Measurements from ENCODE around the gene SLC39A1. TPM values are rescaled to one million over a fixed set of nuclear protein-coding genes. Genes with fewer than 3 reads are reported as not detected.

SLC39A1 gene
- total RNA-seq, 1 experiment from 2014 or later, result 204 TPM

DNA sequence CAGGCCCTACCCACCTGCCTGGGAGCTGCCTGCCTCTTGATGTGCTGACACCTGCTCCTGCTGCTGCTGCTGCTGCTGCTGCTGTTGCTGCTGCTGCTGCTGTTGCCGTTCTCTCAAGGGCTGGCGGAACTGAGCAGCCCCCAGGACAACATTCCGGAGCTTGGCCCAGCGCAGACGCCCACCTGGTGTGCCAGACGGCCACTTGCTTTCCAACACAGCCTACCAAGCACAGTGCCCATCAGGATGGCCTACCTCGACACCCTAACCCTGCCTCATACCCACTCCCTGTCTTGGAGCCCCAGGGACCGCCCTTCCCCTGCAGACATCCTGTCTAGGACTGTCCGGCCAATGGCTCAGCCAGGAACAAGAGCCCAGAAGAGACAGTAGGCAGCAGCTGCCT, 28.6 kb downstream of the SLC39A1 start (continued):
- no peak for TF ChIP-seq TEAD4 (CRISPR knock-in tag; IDR thresholded peaks at IDR 0.05)
- TF ChIP-seq, protein P1, sequence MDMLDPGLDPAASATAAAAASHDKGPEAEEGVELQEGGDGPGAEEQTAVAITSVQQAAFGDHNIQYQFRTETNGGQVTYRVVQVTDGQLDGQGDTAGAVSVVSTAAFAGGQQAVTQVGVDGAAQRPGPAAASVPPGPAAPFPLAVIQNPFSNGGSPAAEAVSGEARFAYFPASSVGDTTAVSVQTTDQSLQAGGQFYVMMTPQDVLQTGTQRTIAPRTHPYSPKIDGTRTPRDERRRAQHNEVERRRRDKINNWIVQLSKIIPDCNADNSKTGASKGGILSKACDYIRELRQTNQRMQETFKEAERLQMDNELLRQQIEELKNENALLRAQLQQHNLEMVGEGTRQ (CRISPR knock-in tag; IDR thresholded peaks at IDR 0.05), result no peak

DNA sequence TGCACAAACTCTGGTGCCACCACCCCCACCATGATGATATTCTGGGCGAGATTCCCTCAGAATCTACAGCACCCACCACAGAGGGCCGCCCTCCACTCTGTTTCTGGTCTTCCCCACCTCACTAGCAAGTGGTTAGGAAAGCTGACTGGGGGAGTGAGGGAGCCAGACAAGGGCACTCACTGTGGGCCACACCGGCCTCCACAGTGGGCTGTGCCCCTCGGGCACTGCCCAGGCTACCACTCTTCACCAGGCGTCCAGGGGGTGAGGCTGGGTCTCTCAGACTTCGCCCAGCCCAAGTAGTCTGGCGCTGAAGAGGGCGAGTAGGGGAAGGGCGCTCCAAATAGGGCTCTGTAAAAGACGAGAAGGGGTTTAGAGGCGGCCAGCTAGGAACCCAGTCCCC, 29.4 kb downstream of the SLC39A1 start:
- Mint-ChIP-seq H3K4me3 (no peak overlapping the region), H3K27me3 (ENCODE audit: low read depth) (no peaks in the 10 kb centered on the region), H3K36me3 (peaks cover 51% of the 10 kb centered on the region), H3K27ac (no peak overlapping the region), H3K4me1 (no peaks in the 10 kb centered on the region), H3K9me3 (no peaks in the 10 kb centered on the region)
- CTCF ChIA-PET, result no interaction called here
- DNase-seq (ENCODE audit: low spot score) (no peak), ATAC-seq (no peak)
- no peak for TF ChIP-seq TCF7 (CRISPR knock-in tag; IDR thresholded peaks at IDR 0.05; ENCODE audit: low read depth)
- TF ChIP-seq, protein P2, sequence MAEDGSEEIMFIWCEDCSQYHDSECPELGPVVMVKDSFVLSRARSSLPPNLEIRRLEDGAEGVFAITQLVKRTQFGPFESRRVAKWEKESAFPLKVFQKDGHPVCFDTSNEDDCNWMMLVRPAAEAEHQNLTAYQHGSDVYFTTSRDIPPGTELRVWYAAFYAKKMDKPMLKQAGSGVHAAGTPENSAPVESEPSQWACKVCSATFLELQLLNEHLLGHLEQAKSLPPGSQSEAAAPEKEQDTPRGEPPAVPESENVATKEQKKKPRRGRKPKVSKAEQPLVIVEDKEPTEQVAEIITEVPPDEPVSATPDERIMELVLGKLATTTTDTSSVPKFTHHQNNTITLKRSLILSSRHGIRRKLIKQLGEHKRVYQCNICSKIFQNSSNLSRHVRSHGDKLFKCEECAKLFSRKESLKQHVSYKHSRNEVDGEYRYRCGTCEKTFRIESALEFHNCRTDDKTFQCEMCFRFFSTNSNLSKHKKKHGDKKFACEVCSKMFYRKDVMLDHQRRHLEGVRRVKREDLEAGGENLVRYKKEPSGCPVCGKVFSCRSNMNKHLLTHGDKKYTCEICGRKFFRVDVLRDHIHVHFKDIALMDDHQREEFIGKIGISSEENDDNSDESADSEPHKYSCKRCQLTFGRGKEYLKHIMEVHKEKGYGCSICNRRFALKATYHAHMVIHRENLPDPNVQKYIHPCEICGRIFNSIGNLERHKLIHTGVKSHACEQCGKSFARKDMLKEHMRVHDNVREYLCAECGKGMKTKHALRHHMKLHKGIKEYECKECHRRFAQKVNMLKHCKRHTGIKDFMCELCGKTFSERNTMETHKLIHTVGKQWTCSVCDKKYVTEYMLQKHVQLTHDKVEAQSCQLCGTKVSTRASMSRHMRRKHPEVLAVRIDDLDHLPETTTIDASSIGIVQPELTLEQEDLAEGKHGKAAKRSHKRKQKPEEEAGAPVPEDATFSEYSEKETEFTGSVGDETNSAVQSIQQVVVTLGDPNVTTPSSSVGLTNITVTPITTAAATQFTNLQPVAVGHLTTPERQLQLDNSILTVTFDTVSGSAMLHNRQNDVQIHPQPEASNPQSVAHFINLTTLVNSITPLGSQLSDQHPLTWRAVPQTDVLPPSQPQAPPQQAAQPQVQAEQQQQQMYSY (CRISPR knock-in tag; IDR thresholded peaks at IDR 0.05), result no peak
- TF ChIP-seq JAZF1 (CRISPR knock-in tag; IDR thresholded peaks at IDR 0.05), result no peak
- no peak for TF ChIP-seq SMAD3 (CRISPR knock-in tag; IDR thresholded peaks at IDR 0.05; ENCODE audit: borderline replicate concordance)
- TF ChIP-seq ZNF423 (CRISPR knock-in tag; IDR thresholded peaks at IDR 0.05), result no peak
- TF ChIP-seq, protein P3, sequence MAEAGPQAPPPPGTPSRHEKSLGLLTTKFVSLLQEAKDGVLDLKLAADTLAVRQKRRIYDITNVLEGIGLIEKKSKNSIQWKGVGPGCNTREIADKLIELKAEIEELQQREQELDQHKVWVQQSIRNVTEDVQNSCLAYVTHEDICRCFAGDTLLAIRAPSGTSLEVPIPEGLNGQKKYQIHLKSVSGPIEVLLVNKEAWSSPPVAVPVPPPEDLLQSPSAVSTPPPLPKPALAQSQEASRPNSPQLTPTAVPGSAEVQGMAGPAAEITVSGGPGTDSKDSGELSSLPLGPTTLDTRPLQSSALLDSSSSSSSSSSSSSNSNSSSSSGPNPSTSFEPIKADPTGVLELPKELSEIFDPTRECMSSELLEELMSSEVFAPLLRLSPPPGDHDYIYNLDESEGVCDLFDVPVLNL (CRISPR knock-in tag; IDR thresholded peaks at IDR 0.05; ENCODE audit: borderline replicate concordance, low read depth), result no peak
- TF ChIP-seq, protein P4, sequence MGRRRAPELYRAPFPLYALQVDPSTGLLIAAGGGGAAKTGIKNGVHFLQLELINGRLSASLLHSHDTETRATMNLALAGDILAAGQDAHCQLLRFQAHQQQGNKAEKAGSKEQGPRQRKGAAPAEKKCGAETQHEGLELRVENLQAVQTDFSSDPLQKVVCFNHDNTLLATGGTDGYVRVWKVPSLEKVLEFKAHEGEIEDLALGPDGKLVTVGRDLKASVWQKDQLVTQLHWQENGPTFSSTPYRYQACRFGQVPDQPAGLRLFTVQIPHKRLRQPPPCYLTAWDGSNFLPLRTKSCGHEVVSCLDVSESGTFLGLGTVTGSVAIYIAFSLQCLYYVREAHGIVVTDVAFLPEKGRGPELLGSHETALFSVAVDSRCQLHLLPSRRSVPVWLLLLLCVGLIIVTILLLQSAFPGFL (CRISPR knock-in tag; IDR thresholded peaks at IDR 0.05; ENCODE audit: borderline replicate concordance), result no peak
- TF ChIP-seq, protein P5, sequence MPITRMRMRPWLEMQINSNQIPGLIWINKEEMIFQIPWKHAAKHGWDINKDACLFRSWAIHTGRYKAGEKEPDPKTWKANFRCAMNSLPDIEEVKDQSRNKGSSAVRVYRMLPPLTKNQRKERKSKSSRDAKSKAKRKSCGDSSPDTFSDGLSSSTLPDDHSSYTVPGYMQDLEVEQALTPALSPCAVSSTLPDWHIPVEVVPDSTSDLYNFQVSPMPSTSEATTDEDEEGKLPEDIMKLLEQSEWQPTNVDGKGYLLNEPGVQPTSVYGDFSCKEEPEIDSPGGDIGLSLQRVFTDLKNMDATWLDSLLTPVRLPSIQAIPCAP (CRISPR knock-in tag; IDR thresholded peaks at IDR 0.05), result no peak
- TF ChIP-seq, protein P6, sequence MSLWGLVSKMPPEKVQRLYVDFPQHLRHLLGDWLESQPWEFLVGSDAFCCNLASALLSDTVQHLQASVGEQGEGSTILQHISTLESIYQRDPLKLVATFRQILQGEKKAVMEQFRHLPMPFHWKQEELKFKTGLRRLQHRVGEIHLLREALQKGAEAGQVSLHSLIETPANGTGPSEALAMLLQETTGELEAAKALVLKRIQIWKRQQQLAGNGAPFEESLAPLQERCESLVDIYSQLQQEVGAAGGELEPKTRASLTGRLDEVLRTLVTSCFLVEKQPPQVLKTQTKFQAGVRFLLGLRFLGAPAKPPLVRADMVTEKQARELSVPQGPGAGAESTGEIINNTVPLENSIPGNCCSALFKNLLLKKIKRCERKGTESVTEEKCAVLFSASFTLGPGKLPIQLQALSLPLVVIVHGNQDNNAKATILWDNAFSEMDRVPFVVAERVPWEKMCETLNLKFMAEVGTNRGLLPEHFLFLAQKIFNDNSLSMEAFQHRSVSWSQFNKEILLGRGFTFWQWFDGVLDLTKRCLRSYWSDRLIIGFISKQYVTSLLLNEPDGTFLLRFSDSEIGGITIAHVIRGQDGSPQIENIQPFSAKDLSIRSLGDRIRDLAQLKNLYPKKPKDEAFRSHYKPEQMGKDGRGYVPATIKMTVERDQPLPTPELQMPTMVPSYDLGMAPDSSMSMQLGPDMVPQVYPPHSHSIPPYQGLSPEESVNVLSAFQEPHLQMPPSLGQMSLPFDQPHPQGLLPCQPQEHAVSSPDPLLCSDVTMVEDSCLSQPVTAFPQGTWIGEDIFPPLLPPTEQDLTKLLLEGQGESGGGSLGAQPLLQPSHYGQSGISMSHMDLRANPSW (CRISPR knock-in tag; conservative IDR thresholded peaks at IDR 0.05; ENCODE audit: low read depth), result no peak
- no peak for TF ChIP-seq GABPB1 (CRISPR knock-in tag; IDR thresholded peaks at IDR 0.05)
- no peak for TF ChIP-seq TEAD4 (CRISPR knock-in tag; IDR thresholded peaks at IDR 0.05)
- no peak for TF ChIP-seq ETV6 (CRISPR knock-in tag; IDR thresholded peaks at IDR 0.05)
- TF ChIP-seq CREB1 (CRISPR knock-in tag; IDR thresholded peaks at IDR 0.05), result no peak
- no peak for TF ChIP-seq ZBTB21 (CRISPR knock-in tag; IDR thresholded peaks at IDR 0.05; ENCODE audit: borderline replicate concordance)
- TF ChIP-seq NR1H2 (CRISPR knock-in tag; IDR thresholded peaks at IDR 0.05), result no peak
- no peak for TF ChIP-seq ATF1 (CRISPR knock-in tag; IDR thresholded peaks at IDR 0.05)
- POLR2A ChIA-PET, result interaction anchor here (0.7 kb wide), 1 partner anchor 30 kb away, joined by 3 read pairs; no protein-coding TSS in a partner anchor
